Stomach (tissue), 4 donors: Measurements from ENCODE around the gene VANGL1.

Source experiments
- CTCF ChIP-seq, 7 experiments: fragments of 450-650 bp in 4 of 7; fragments of 200-600 bp in 3 of 7; sonication (generic) in 3 of 7; IDR thresholded peaks; one replicate each; pipeline ENCODE4 v1.5.1; 2016 to 2019; ENCODE audit warnings: antibody characterized with exemption in 7 of 7, control low read depth in 2 of 7, mild to moderate bottlenecking in 1 of 7
- EP300 ChIP-seq: sonication (generic); formaldehyde crosslinking; IDR thresholded peaks from one replicate; pipeline ENCODE4 v1.6.1; 2017; ENCODE audit warnings: antibody characterized with exemption
- POLR2A ChIP-seq, 4 donors: fragments of 450-650 bp; IDR thresholded peaks; one replicate each; pipeline ENCODE4 v1.6.1; 2016; ENCODE audit warnings: antibody characterized with exemption in 4 of 4, control low read depth in 2 of 4, mild to moderate bottlenecking in 1 of 4, moderate library complexity in 1 of 4
- POLR2AphosphoS5 ChIP-seq, 3 donors: sonication (generic); formaldehyde crosslinking; IDR thresholded peaks; one replicate each; pipeline ENCODE4 v1.6.1; 2016; ENCODE audit warnings: antibody characterized with exemption in 3 of 3

- TF ChIP-seq CTCF (IDR thresholded peaks at IDR 0.05) (no peak), POLR2A (IDR thresholded peaks at IDR 0.05) (no peak), POLR2AphosphoS5 (IDR thresholded peaks at IDR 0.05) (no peak), EP300 (no peak)
Observed at GRCh38 chr1:115740811-115741210, 99.0 kb downstream of the VANGL1 start.
